Osteocyte (in vitro differentiated cells): Measurements from ENCODE around the gene NIPAL4. TPM values are rescaled to one million over a fixed set of nuclear protein-coding genes. Genes with fewer than 3 reads are reported as not detected.
A peak's percentile ranks its signal among the peaks of the same experiment; 100 is the strongest.

Experiments used
- DNase-seq: peaks from one replicate; pipeline ENCODE4 v3.0.0; 2021; ENCODE audit warnings: mixed read lengths; ENCODE audit not compliant: unreplicated experiment; ENCODE audit errors: extremely low spot score
- H3K27ac Mint-ChIP-seq: one replicate; pipeline ENCODE4 v1.8.0; 2021; ENCODE audit warnings: mild to moderate bottlenecking, mixed read lengths; ENCODE audit not compliant: unreplicated experiment
- H3K27me3 Mint-ChIP-seq: one replicate; pipeline ENCODE4 v1.8.0; 2021; ENCODE audit warnings: mixed read lengths; ENCODE audit not compliant: unreplicated experiment
- H3K36me3 Mint-ChIP-seq: one replicate; pipeline ENCODE4 v1.8.0; 2021; ENCODE audit warnings: mixed read lengths; ENCODE audit not compliant: unreplicated experiment
- H3K4me1 Mint-ChIP-seq: one replicate; pipeline ENCODE4 v1.8.0; 2021; ENCODE audit warnings: mixed read lengths; ENCODE audit not compliant: unreplicated experiment
- H3K4me3 Mint-ChIP-seq: one replicate; pipeline ENCODE4 v1.8.0; 2021; ENCODE audit warnings: mild to moderate bottlenecking, moderate library complexity, mixed read lengths; ENCODE audit not compliant: unreplicated experiment
- H3K9me3 Mint-ChIP-seq: one replicate; pipeline ENCODE4 v1.8.0; 2021; ENCODE audit warnings: mixed read lengths; ENCODE audit not compliant: unreplicated experiment
- total RNA-seq: library from RNA; stranded (reverse); gene quantifications from 2 replicates; pipeline ENCODE4 v1.2.1, GENCODE V29; 2021
- TF ChIP-seq, protein P1 (sequence below): fragments of 200-600 bp; sonication (generic); IDR thresholded peaks from 2 replicates; pipeline ENCODE4 v1.5.0; 2021; ENCODE audit warnings: antibody characterized with exemption, mild to moderate bottlenecking, moderate library complexity

The NIPAL4 gene
- total RNA-seq, 1 donor from 2014 or later = 2.3 TPM

GRCh38 chr5:157476702-157477408, 16.8 kb downstream of the NIPAL4 start:
- no peak for DNase-seq
- H3K4me3 Mint-ChIP-seq = no peak overlapping the region
- H3K27me3 Mint-ChIP-seq = no peaks in the 10 kb centered on the region
- TF ChIP-seq, protein P1, sequence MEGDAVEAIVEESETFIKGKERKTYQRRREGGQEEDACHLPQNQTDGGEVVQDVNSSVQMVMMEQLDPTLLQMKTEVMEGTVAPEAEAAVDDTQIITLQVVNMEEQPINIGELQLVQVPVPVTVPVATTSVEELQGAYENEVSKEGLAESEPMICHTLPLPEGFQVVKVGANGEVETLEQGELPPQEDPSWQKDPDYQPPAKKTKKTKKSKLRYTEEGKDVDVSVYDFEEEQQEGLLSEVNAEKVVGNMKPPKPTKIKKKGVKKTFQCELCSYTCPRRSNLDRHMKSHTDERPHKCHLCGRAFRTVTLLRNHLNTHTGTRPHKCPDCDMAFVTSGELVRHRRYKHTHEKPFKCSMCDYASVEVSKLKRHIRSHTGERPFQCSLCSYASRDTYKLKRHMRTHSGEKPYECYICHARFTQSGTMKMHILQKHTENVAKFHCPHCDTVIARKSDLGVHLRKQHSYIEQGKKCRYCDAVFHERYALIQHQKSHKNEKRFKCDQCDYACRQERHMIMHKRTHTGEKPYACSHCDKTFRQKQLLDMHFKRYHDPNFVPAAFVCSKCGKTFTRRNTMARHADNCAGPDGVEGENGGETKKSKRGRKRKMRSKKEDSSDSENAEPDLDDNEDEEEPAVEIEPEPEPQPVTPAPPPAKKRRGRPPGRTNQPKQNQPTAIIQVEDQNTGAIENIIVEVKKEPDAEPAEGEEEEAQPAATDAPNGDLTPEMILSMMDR = peak; percentile 90
- H3K36me3 Mint-ChIP-seq = peaks cover 14% of the 10 kb centered on the region
- peak overlapping the region; percentile 58 for H3K27ac Mint-ChIP-seq
- no peaks in the 10 kb centered on the region for H3K9me3 Mint-ChIP-seq
- peaks cover 43% of the 10 kb centered on the region for H3K4me1 Mint-ChIP-seq

DNA sequence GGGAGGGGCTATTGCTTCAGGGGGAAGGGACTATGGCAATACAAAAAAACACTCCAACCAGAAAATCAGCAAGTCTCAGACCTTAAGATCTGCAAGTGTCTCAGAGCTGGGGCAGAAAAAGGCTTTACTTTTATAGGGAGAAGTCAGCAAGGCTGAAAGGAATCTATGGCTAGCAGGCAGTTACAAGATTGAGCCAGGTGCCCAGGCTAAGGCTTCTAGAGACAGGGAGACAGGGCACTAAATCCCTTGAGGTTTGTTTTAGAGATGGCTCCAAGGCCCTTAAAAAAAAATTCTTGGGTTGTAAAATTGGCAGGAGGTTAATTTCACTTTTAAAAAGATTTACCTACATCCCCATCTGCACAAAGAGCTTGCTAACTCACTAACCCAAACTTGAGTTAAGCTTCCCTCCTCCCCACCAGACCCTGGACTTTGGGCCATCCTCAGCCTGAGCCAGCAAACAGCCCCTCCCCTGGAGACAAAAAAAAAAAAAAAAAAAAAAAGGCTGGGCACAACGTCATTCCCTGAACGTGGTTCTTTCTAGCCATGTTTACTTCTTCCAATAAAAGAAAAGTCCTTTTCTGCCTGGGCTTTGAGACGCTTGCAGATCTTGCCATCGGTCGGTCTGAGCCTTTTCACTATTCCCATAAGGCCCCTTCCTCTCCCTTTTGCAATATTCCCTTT, 17.9 kb downstream of the NIPAL4 start:
- Mint-ChIP-seq H3K27me3 (no peaks in the 10 kb centered on the region), H3K4me1 (peaks cover 40% of the 10 kb centered on the region)

DNA sequence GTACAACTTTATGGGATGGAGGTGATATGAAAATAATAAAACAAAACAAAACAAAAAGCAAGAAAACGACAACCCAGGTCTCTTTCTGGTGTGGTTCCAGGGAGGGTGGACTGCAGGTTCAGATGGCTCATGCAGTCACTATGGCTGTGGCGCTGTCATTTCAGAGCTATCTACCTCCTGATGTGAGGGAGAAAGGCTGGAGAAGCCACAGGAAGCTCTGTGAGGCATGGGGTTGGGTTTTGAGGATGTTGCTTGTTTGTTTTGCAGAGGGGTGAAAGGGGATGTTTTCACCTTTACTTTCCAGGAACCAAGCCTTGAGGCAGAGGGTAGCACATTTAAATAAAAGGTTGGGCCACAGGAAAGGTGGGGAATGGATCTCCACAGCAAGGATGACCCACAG, 18.7 kb downstream of the NIPAL4 start:
- peaks cover 25% of the 10 kb centered on the region for H3K36me3 Mint-ChIP-seq
- peaks cover 32% of the 10 kb centered on the region for H3K4me1 Mint-ChIP-seq
- H3K27ac Mint-ChIP-seq = peak overlapping the region; percentile 23

More for the DNA sequence above, 17.9 kb downstream of the NIPAL4 start:
- TF ChIP-seq, protein P1 = no peak
- H3K4me3 Mint-ChIP-seq = no peak overlapping the region
- H3K27ac Mint-ChIP-seq = peak overlapping the region; percentile 23
- peaks cover 23% of the 10 kb centered on the region for H3K36me3 Mint-ChIP-seq
- H3K9me3 Mint-ChIP-seq = no peaks in the 10 kb centered on the region
- DNase-seq = no peak

GRCh38 chr5:157479166-157479565, 19.2 kb downstream of the NIPAL4 start:
- peaks cover 28% of the 10 kb centered on the region for H3K36me3 Mint-ChIP-seq
- H3K27ac Mint-ChIP-seq = no peak overlapping the region
- H3K27me3 Mint-ChIP-seq = no peaks in the 10 kb centered on the region
- TF ChIP-seq, protein P1 = no peak
- H3K9me3 Mint-ChIP-seq = no peaks in the 10 kb centered on the region
- peaks cover 28% of the 10 kb centered on the region for H3K4me1 Mint-ChIP-seq
- H3K4me3 Mint-ChIP-seq = no peak overlapping the region
- DNase-seq = no peak

More for the DNA sequence above, 18.7 kb downstream of the NIPAL4 start:
- DNase-seq = no peak
- Mint-ChIP-seq H3K27me3 (no peaks in the 10 kb centered on the region), H3K9me3 (no peaks in the 10 kb centered on the region), H3K4me3 (no peak overlapping the region)
- TF ChIP-seq, protein P1 = no peak
